COLO829 (cell line): Measurements from ENCODE around the gene MACO1.
"Not testable (repeated sequence)": the region's sequence is repeated elsewhere in the genome, so short reads cannot be mapped to it uniquely, and the experiment has no call there.

ENCODE experiments used
- DNase-seq: peaks from one replicate; pipeline ENCODE4 v3.0.0; 2012; ENCODE audit warnings: low spot score

The MACO1 gene

DNA sequence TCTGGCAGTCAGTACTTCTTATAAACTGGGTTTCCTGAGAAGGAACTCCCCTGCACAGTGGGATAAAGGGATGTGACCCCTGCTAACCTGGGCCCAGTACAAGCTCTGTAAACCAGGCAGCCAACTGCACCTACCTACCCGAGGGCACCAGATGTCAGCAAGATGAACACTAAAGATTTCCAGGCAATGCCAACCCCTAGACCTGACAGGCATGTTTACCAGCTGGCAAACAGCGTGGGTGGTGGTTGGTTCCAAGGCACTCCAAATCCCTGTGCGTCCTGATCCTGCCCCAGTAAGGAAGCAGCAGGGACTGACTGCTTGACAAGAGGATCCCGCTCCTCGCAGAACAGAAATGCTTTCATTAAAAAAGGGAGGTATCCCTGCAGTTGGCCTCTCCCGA lies 7.5 kb upstream of the MACO1 start:
- not testable (repeated sequence) for DNase-seq

- DNase-seq = no peak
These were observed 5.3 kb upstream of the MACO1 start for GRCh38 chr1:25425098-25426085.

DNA sequence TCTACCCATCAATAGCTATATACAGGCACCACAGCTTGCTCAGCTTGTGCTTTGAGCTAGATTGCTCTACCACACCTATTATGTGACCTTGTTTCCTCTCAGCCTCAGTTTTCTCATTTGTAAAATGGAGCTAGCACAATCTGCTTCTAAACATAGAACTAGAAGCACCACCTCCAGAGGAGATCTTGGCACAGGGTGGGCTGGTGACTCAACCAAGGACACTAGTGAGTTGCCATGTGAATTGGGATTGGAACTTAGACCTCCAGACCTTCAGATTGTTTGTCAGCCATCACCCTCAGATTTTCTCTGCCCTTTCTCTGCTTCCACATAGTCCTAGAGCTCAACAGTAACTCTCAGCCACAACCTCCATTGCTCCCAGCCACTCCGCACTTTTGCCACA lies 3.0 kb upstream of the MACO1 start:
- DNase-seq = no peak

DNA sequence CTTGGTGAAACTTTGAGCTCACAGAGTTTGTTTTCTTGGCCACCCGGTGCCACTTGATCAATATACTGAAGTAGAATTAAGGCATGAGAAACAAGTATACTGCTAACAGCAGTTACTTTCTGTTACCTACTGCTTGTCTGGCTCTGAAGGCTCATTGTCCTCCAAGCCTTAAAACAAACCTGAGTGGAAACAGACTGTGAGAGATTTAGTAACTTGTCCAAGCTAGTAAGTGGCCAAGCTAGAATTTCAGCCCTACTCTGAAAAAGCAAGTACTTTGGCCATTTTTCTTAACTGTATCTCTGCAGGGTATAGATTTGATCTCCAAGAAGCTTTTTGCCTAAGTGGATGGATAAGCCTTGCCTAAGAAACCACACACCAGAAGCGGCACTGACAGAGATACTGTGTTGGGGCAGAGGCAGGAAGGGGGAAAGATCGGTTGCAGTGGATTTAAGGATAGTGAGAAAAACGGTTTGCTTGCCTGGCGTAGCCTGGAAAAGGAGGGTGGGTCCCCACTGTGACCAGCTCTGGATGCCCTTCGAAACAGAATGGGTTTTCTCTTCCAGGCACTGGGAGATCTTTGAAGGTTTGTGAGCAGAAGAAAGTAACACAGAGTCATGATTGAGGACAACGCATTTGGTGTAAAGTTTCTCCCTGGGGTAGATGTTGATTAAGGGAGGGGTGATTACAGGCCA lies 2.1 kb upstream of the MACO1 start:
- DNase-seq = no peak

DNA sequence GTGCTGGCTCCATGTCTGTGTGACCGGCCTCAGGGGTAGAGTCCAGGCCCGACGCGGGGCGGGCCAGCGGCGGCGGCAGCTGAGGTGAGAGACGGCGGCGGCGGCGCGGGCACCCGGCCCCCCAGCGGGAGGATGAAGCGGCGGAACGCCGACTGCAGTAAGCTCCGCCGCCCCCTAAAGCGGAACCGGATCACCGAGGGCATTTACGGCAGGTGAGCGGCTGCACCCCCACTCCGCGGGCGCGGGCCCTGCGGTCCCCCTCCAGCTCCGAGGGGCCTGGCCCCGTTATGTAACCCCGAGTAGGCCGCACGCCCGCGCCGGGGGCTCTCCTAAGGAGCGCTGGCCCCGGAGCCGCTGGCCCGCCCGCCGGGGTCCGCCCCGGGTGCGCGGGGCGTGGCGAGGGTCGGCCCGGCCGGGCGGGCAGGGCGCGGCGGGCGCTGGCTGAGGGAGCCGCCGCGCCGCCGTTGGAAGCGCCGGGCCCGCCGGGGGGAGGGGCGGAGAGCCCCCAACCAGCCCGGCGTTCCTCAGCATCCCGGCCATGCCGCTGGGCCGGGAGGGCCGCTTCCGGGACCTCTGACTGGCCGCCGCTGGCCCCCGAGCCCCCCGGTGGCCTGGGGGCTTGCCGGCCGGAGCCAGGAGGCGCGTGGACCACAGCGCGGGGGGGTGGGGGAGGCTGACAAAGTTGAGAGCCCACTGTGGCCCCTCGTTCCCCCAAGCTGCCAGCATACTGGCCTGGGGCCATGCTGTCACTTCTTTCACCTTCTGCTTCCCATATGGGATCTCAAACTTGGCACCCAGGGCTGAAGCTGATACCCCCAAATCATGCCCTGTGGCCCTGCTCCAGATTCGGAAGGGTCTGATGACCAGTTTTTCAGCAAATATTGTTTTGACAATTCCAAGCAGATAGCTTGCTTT lies 527 bp downstream of the MACO1 start:
- no peak for DNase-seq

DNA sequence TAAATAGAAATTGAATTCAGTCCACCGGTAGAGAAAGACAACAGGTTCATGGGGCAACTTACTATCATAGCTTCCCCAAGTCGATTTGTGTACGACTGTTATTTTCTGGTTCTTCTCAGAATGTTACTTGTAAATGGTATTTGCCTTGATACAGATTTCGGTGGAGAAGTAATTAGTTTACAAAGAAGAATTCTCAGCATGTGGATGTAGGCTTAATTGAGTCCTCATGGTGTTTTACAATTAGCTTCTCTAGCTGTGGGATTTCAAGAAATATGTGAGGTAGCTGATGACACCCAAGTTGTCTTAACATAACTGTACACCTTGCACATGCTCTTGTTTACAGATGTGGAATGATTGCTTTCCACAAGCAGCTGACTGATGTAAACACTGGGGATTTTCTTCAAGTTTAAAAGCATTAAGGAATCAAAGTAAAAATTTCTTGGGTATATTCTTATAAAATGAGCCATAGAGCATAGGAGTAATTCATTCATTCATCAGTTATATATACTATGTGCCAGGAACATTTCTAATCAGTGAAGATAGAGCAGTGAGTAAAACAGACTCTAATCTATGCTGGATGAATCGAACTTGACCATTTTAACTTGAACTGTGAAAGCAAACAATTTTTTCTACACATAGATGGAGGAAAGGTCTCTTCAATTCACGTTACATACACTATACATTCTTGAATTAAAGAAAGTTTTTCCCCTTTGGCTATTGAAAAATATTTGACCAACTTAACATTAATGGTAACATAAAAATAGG lies 1.4 kb downstream of the MACO1 start:
- DNase-seq = no peak

DNA sequence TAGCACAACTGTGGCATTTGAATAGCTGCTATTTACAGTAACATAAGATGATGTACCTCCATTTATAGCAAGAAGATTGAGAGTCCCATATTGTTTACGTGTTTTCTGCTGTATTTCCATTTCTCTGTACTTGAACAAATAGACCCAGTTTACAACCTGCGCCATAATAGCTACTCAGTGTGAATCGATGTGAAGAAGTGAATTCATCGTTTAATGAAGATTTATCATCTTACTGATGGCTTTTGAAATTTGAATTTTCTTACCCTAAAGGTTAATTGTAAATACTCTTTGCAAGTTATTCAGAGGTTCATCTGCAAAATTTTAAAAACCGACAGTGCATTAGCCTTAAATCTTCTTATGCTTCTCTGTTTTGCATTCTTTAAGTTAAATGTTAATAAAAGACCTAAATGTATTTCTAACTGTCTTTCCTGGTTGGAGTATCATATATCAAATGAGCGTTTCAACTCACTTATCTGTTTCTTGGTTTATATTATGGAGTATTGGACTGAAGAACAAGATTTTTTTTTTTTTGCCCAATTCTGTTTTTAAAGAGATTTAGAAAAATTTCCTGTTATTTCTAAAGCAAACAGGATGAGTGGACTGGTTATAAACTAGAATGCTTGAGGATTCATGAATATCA lies 2.2 kb downstream of the MACO1 start:
- no peak for DNase-seq

GRCh38 chr1:25433389-25434186 lies 2.9 kb downstream of the MACO1 start:
- no peak for DNase-seq

DNA sequence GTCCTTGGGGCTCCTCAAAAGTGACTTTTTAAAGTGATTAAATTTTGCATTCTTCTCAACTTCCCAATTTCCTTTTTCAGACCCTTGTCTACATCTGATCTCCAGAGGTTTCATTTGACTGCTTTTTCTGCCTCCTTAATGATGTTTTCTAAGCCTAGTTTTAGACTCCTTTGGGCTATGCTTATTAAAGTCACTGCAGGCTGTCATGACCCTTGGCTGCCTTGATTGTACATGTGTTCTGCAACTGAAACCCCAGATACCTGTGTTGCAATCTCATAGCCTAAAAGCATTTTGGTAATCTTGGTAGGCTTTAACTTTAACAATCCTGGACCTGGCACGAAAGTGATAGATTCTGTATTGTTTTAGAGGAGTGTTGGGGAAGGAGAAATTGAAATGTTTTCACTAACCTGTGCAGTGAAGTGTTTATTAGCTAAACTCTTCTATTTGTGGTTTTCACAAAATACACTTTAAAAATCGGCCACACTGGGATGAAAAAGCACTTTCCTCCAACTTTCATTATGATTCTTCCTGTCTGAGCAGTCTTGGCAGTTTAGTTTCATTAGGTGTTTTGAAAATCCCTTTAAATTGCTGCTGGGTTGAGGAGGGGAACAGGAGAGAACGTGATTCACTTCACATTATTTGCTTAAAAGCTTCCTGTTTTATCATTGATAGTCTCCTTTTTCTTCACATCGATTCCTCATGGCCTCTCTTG lies 4.9 kb downstream of the MACO1 start:
- no peak for DNase-seq

DNA sequence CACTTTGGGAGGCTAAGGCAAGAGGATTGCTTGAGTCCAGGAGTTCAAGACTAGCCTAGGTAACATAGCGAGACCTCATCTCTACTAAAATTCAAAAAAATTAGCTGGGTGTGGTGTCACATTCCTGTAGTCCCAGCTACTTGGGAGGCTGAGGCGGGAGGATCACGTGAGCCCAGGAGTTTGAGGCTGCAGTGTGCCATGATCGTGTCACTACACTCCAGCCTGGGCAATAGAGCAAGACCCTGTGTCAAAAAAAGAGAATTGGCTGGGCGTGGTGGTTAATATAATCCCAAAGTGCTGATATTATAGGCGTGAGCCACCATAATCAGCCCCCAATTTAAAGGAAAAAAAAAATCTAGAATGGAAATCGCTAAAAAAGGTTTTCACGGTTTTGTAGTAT lies 7.0 kb downstream of the MACO1 start:
- no peak for DNase-seq

DNA sequence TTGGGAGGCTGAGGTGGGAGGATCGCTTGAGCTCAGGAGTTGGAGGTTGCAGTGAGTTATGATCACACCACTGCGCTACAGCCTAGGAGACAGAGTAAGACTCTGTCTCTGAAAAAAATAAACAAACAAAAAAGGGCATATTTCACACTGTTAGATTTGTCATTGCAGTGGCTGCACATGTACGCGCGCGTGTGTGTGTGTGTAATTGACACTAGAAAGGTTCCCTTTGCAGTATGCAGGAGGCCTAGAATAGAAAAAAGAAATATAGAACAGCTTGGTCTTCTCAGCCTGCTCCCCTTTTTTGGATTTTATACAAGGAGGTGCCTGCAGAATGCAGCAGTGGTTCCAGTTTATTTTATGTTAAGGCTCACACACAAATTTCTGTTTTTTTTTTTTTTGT lies 8.6 kb downstream of the MACO1 start:
- DNase-seq = no peak

DNA sequence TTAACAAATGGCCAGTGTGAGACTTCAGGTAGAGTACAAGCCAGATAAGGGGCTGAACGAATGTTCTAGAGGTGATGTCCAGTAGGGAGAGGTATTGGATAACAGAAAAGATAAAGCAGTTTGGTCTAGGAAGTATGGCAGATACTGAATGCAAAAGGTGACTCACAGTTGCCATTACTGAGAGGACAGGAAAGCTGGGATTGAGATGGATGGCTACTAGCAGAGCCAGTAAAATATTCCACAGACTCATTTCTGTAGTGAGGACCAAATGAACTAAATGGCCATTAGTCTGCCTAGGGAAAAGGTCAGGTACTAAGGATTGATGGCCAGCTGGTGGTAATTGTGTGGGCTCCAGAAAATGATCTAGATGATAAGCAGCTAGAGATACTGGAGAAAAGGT lies 11.5 kb downstream of the MACO1 start:
- DNase-seq = no peak

- no peak for DNase-seq
These were observed 12.5 kb downstream of the MACO1 start for GRCh38 chr1:25443030-25443699.

- DNase-seq = not testable (repeated sequence)
These were observed 13.9 kb downstream of the MACO1 start for GRCh38 chr1:25444604-25445003.

GRCh38 chr1:25445993-25446538 lies 15.4 kb downstream of the MACO1 start:
- DNase-seq = no peak

DNA sequence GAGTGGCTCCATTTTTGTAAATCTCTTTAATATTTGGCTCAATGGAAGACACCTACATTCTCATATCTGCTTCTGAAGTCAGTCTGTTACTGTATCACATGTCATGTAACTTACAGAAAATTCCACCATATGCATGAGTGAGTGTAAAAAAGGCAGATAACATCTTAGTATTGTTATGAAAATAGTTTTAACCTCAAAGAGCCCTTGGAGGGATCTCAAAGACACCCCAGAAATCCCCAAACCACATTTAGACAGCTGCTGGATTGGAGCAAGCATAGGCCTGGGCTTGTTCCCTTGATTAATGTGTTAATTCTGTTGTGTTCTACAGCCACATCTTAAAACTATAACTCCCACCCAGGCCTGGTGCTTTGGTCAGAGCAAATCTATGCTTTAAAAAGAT lies 16.9 kb downstream of the MACO1 start:
- DNase-seq = no peak

GRCh38 chr1:25450891-25451290 lies 20.2 kb downstream of the MACO1 start:
- no peak for DNase-seq

- DNase-seq = no peak
These were observed 21.2 kb downstream of the MACO1 start for GRCh38 chr1:25451908-25452307.

GRCh38 chr1:25456502-25456901 lies 25.8 kb downstream of the MACO1 start:
- DNase-seq = no peak
